Eye (tissue), 1 donor: ENCODE measurements around the gene BFSP1.

Experiments used
- DNase-seq: peaks from one replicate; pipeline ENCODE4 v3.0.0-alpha.2; 2015

The BFSP1 gene

GRCh38 chr20:17530716-17531664 lies at the start of gene BFSP1:
TSS of gene BFSP1 (minus strand) at chr20:17531379. CDS start at chr20:17531329, 50 bp downstream.
- peak; percentile 93 for DNase-seq

- no peak for DNase-seq
These were observed 49.7 kb upstream of the BFSP1 start for GRCh38 chr20:17580895-17581294.

- no peak for DNase-seq
These were observed 48.3 kb upstream of the BFSP1 start for GRCh38 chr20:17579369-17580039.

GRCh38 chr20:17576215-17576614 lies 45.0 kb upstream of the BFSP1 start:
- no peak for DNase-seq

GRCh38 chr20:17573463-17573862 lies 42.3 kb upstream of the BFSP1 start:
- no peak for DNase-seq

GRCh38 chr20:17572034-17572638 lies 41.0 kb upstream of the BFSP1 start:
- DNase-seq = no peak

- peak; percentile 47 for DNase-seq
These were observed 40.0 kb upstream of the BFSP1 start for GRCh38 chr20:17571153-17571527.

- peak; percentile 92 for DNase-seq
These were observed 39.4 kb upstream of the BFSP1 start for GRCh38 chr20:17570347-17571152.

GRCh38 chr20:17569616-17570346 lies 38.6 kb upstream of the BFSP1 start, which contains the start of gene DSTN:
TSS of gene DSTN (plus strand) at chr20:17570075. CDS start at chr20:17570209, 134 bp downstream.
- peak; percentile 97 for DNase-seq

GRCh38 chr20:17568972-17569521 lies 37.9 kb upstream of the BFSP1 start:
- DNase-seq = peak; percentile 80

GRCh38 chr20:17568045-17568788 lies 37.0 kb upstream of the BFSP1 start:
- peak; percentile 22 for DNase-seq

- DNase-seq = no peak
These were observed 35.2 kb upstream of the BFSP1 start for GRCh38 chr20:17566345-17566744.

- DNase-seq = no peak
These were observed 34.1 kb upstream of the BFSP1 start for GRCh38 chr20:17565169-17565845.

GRCh38 chr20:17562804-17563305 lies 31.7 kb upstream of the BFSP1 start:
- no peak for DNase-seq

GRCh38 chr20:17560344-17561074 lies 29.3 kb upstream of the BFSP1 start:
- DNase-seq = no peak

- no peak for DNase-seq
These were observed 28.2 kb upstream of the BFSP1 start for GRCh38 chr20:17559338-17559737.

GRCh38 chr20:17558941-17559304 lies 27.7 kb upstream of the BFSP1 start:
- DNase-seq = no peak

- peak; percentile 29 for DNase-seq
These were observed 27.2 kb upstream of the BFSP1 start for GRCh38 chr20:17558154-17558940.

GRCh38 chr20:17557675-17558006 lies 26.5 kb upstream of the BFSP1 start:
- DNase-seq = peak; percentile 35
